RPMI8226 (cell line): ENCODE results near the gene PIEZO1.
"Not testable (repeated sequence)": the region's sequence is repeated elsewhere in the genome, so short reads cannot be mapped to it uniquely, and the experiment has no call there.

Experiments used
- DNase-seq: peaks from one replicate; pipeline ENCODE4 v3.0.0-alpha.2; 2015

The PIEZO1 gene, protein sequence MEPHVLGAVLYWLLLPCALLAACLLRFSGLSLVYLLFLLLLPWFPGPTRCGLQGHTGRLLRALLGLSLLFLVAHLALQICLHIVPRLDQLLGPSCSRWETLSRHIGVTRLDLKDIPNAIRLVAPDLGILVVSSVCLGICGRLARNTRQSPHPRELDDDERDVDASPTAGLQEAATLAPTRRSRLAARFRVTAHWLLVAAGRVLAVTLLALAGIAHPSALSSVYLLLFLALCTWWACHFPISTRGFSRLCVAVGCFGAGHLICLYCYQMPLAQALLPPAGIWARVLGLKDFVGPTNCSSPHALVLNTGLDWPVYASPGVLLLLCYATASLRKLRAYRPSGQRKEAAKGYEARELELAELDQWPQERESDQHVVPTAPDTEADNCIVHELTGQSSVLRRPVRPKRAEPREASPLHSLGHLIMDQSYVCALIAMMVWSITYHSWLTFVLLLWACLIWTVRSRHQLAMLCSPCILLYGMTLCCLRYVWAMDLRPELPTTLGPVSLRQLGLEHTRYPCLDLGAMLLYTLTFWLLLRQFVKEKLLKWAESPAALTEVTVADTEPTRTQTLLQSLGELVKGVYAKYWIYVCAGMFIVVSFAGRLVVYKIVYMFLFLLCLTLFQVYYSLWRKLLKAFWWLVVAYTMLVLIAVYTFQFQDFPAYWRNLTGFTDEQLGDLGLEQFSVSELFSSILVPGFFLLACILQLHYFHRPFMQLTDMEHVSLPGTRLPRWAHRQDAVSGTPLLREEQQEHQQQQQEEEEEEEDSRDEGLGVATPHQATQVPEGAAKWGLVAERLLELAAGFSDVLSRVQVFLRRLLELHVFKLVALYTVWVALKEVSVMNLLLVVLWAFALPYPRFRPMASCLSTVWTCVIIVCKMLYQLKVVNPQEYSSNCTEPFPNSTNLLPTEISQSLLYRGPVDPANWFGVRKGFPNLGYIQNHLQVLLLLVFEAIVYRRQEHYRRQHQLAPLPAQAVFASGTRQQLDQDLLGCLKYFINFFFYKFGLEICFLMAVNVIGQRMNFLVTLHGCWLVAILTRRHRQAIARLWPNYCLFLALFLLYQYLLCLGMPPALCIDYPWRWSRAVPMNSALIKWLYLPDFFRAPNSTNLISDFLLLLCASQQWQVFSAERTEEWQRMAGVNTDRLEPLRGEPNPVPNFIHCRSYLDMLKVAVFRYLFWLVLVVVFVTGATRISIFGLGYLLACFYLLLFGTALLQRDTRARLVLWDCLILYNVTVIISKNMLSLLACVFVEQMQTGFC (N-terminal part only)

DNA sequence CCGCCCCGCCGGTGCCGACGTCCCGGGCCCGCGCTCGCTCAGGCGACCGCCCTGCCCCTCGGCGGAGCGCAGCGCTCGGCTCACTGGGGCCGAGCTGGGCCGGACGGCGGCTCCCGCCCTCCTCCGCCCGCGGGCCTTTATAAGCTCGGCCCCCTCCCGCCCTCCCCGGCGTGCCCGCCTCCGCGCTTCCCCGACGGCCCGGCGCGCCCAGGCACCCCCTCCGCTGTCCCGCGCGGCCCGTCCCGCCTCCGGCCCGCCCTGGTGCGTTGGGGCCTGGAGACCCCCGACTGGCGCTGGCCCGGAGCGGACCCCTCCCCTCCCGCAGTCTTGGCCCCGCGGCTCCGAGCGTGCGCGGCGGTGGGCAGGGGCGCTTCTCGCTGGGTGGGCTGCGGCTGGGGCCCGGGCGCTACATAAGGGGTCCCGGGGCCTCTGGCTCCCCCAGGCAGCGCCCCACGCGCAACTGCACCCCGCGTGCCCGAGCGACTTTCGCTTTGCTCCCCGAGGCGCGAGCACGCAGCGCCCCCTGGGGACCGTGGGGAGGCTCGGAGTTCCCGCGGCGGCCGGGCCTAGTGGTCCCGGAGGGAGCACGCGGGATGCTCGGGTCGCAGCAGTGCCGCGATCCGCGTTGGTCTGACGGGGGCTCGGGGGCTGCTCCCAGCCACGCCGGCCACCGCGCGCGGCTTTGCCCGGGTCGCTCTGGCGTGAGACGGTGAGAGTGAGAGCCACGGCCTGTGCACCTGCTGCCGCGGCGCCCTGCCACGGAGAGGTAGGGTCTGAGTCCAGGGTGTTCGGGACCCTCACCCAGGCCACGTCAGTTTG, at the start of gene PIEZO1:
TSS of gene PIEZO1 (minus strand) at position 115 of the 819 bp plus-strand sequence. CDS start 256 bp downstream, outside the sequence.
- peak; percentile 76 for DNase-seq

DNA sequence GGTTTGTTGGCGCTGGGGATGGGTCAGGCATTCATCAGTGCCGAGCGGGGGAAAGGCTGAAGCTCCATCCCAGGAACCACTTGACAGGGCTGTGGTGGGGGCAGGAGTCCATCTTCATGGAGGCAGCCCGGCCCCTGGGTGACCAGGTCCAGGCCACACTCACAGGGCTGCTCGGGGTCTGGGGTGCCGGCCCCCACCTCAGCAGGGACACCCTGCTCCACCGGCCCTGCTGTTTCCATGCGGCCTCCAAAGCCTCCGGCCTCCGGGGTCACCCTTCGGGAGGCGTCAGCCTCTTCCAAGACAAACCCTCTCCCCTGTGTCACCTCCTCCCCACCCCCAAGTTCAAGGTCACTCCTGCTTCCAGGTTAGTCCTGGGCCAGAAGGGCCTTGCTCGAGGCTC, 49.6 kb upstream of the PIEZO1 start:
- DNase-seq, result no peak

- no peak for DNase-seq
Observed at GRCh38 chr16:88833086-88833485, 48.1 kb upstream of the PIEZO1 start.

- no peak for DNase-seq
Observed at GRCh38 chr16:88831838-88832237, 46.8 kb upstream of the PIEZO1 start.

DNA sequence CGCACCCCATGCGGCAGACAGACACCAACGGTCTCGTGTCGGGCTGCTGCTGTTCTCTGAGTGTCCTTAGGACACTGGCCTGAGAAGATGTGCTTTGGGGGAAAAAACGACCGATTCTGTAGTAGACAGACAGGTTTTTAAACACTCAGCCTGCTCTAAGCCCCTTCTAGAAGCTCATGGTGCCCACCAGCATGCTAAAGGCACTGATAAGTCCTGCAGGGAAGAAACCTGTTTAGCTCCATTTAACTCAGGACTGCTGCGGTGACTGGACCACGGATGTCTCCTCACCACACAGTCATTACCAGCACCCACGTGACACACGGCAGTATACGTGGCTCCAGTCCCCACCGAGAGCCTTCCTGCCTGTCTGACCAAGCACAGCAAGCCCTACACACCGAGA, 45.8 kb upstream of the PIEZO1 start:
- DNase-seq, result no peak

DNA sequence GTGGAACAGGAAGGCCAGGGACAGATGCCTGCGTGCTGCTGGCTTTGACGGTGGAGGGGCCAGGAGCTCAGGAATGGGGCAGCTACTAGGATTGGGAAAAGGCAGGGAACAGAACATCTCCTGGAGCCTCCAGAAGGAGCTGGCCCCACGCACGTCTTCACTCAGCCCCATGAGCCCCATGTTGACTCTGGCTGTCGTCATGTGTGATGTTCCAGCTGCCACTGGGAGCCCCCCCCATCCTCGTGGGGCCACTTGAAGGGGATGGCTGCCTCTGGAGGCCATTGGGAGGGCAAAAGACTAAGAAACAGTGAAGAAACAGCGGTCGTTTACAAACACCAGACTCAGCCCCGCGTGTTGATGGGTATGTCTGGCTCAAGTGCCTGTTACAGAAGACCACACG, 45.2 kb upstream of the PIEZO1 start:
- DNase-seq, result no peak

- DNase-seq, result no peak
Observed at GRCh38 chr16:88828711-88829110, 43.7 kb upstream of the PIEZO1 start.

GRCh38 chr16:88827727-88828126, 42.7 kb upstream of the PIEZO1 start:
- DNase-seq, result no peak

DNA sequence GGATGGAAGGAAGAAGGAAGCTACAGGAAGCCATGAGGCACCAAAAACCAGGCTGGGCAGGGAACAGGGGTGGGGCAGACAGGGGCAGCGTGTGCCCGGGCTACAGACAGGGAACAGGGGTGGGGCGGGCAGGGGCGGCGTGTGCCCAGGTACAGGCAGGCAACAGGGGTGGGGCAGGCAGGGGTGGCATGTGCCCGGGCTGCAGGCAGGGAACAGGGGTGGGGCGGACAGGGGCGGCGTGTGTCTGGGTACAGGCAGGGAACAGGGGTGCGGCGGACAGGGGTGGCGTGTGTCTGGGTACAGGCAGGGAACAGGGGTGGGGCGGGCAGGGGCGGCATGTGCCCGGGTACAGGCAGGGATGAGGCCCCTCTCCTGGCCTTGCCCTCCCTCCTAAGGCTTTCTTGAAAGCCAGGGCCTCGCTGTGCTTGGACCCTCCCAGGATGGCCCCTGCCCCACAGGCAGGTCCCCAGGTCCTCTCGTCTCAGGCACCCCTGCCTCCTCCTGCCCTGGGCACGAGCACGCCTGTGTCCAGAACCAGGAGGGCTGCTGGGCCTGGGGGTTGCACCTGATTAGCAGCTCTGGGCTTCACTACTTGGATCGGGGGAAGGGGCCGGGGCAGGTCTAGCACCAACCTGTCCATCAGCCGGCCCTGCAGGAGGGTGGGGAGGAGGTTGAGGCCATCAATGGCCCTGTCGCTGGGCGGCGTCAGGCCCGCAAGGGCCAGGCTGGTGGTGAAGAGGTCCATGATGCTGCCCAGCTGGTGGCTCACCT, 41.2 kb upstream of the PIEZO1 start:
- no peak for DNase-seq

GRCh38 chr16:88825146-88825545, 40.1 kb upstream of the PIEZO1 start:
- DNase-seq, result no peak

DNA sequence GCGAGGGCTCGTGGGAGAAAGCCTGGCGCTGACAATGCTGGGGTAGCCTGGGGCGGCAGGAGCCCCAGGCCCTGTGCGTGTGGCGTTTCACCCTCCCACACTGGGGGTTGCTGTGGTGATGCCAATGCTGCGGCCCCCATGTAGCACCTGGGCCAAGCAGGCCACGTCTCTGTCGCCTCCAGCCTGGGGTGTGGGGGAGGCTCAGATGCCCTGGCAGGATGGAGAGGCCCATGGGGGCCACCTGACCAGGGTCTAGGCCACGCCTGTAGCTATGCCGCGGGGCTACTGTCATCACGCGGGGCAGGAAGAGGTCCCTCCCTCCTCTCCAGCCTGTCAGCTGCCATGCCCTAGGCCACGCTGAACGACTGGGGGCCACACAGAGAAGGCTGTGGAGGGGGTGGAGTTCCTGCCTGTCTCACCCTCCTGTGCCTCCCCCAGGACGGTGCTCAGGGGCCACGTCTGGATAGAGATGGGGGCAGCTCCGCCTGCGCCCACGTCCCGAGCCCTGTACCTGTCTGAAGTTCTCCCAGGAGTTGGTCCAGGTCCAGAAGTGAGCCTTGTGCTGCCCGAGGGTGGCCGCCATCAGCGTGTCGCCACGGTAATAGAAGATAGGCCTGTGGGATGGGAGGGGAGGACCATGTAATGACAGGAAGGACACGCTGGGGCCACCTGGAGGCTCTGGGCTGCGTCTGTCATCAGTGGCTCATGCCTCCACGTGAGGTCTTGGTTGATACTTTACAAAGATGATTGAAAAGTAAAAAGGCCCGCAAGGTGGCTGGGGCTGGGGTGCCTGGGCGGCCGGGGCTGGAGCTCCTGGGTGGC, 39.4 kb upstream of the PIEZO1 start:
- DNase-seq, result no peak

- not testable (repeated sequence) for DNase-seq
Observed at GRCh38 chr16:88823646-88824045, 38.6 kb upstream of the PIEZO1 start.

DNA sequence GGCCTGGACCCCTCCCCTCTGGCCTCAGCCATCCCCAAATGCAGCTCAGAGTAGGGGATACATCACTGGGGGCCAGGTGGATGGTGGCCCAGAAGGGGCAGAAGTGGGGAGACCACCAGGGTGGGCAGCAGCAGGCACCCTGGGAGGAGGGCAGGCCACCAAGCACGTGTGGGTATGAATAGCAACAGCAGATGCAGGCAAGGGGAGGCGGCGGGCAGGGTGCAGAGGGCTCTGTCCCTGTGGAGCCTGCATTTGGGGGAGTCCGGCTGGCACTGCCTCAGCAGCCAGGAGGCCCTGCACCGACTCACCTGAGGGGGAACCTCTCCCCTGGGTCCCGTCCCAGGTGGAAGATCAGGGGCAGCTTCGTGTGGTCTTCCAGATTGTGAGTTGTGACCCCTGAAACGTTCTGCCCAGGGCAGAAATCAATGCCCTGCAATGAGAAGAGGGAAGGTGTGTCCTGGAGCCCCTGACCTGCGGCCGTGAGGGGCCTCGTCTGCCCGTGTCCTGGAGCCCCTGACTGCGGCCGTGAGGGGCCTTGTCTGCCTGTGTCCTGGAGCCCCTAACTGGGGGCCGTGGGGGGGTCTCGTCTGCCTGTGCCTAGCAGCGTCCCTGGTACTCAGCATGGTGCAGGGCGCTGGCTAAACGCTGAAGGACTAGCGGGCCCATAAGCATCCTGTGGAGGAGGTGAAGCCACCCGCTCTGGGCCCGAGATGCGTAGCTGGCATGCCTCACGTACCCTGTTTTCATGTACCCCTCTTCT, 37.4 kb upstream of the PIEZO1 start:
- no peak for DNase-seq

- no peak for DNase-seq
Observed at GRCh38 chr16:88821168-88821850, 36.3 kb upstream of the PIEZO1 start.

GRCh38 chr16:88820385-88821025, 35.5 kb upstream of the PIEZO1 start:
- no peak for DNase-seq

GRCh38 chr16:88819126-88819525, 34.1 kb upstream of the PIEZO1 start:
- no peak for DNase-seq

DNA sequence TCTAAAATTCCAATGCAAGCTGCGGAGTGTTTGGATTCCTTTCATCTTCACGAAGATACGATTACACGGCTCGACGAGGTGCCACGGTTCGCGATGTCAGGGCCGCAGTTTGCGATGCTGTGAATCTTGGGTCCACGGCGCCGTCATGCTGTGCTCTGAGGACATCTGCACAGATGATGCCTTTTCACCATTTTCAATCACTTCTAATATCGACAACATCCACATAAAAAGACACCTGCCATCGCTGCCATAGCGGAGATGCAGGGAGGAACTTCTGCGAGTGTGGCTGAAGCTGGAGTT, 33.5 kb upstream of the PIEZO1 start:
- no peak for DNase-seq

GRCh38 chr16:88817785-88818574, 33.0 kb upstream of the PIEZO1 start:
- no peak for DNase-seq
